HCT116 (cell line): ENCODE measurements around the gene SUPT5H. TPM values are rescaled to one million over a fixed set of nuclear protein-coding genes. Genes with fewer than 3 reads are reported as not detected.

Experiments
- ATAC-seq: fragments of 200-7000 bp; cut with Tn5 transposase; 2 replicates; pipeline ENCODE4 v1.9.1; 2020; ENCODE audit warnings: mild to moderate bottlenecking, moderate library complexity
- BruUV-seq: library from RNA; stranded (reverse); fragments of 400-500 nt; replicated peaks from 2 replicates; lab custom pipeline; 2021; lab: Mats Ljungman, UMichigan
- CTCF ChIA-PET: fragments of 300-600 bp; sonication (Branson Sonifier 250); formaldehyde crosslinking; loops from one replicate; lab custom pipeline; 2021; ENCODE audit warnings: antibody characterized with exemption; lab: Charles Lee
- POLR2A ChIA-PET: fragments of 300-600, 350-600 bp; sonication (Branson Sonifier 250); formaldehyde crosslinking; loops from one replicate; lab custom pipeline; 2021; ENCODE audit warnings: antibody characterized with exemption; lab: Charles Lee
- RAD21 ChIA-PET, 2 experiments: fragments of 300-600 bp; sonication (Branson Sonifier 250); formaldehyde crosslinking; loops; one replicate each; lab custom pipeline; 2023; ENCODE audit warnings: low total read pairs in 2 of 2; ENCODE audit not compliant: uncharacterized antibody in 2 of 2, unreplicated experiment in 2 of 2, low non-redundant PET in 1 of 2; lab: Charles Lee
- DNase-seq: peaks from one replicate; pipeline ENCODE4 v3.0.0-alpha.2; 2010; ENCODE audit warnings: low read depth, low spot score
- H2AFZ ChIP-seq: fragments of 200-600 bp; shearing (Covaris generic), sonication (generic); 2 replicates; pipeline ENCODE4 v1.6.1; 2017; ENCODE audit warnings: low read depth, mixed run types, mixed read lengths, antibody characterized with exemption, low read length; ENCODE audit not compliant: poor library complexity, severe bottlenecking
- H3K27ac ChIP-seq: 2 replicates; pipeline ENCODE4 v1.5.1; 2012; ENCODE audit warnings: low read depth, low read length
- H3K27me3 ChIP-seq: fragments of 200-600 bp; sonication (generic); 2 replicates; pipeline ENCODE4 v1.6.1; 2016; ENCODE audit warnings: mixed run types, low read length, mixed read lengths; ENCODE audit not compliant: insufficient read depth
- H3K36me3 ChIP-seq, 2 experiments: fragments of 200-500 bp in 1 of 2; fragments of 200-600 bp in 1 of 2; sonication (Bioruptor generic) in 1 of 2; sonication (generic) in 1 of 2; 2 replicates each; pipeline versions ENCODE4 v1.5.1 to v1.6.1; 2014 to 2016; ENCODE audit warnings: low read length in 2 of 2, inconsistent platforms in 1 of 2, mixed read lengths in 1 of 2, mixed run types in 1 of 2; ENCODE audit not compliant: insufficient read depth in 2 of 2, control insufficient read depth in 1 of 2
- H3K4me1 ChIP-seq, 2 experiments: fragments of 200-600 bp in 1 of 2; sonication (generic) in 1 of 2; 2 replicates each; pipeline versions ENCODE4 v1.5.1 to v1.6.1; 2012 to 2017; ENCODE audit warnings: low read length in 2 of 2, inconsistent platforms in 1 of 2, mild to moderate bottlenecking in 1 of 2, mixed read lengths in 1 of 2, mixed run types in 1 of 2, moderate library complexity in 1 of 2; ENCODE audit not compliant: insufficient read depth in 2 of 2, control insufficient read depth in 1 of 2
- H3K4me2 ChIP-seq: fragments of 200-600 bp; sonication (generic); 2 replicates; pipeline ENCODE4 v1.6.1; 2017; ENCODE audit warnings: mixed run types, low read length, mixed read lengths
- H3K4me3 ChIP-seq, 2 experiments: fragments of 200-600 bp in 1 of 2; sonication (generic) in 1 of 2; replicated peaks in 1 of 2; 2 replicates each; pipeline ENCODE4 v1.5.1; 2011 to 2016; ENCODE audit warnings: low read length in 2 of 2, control low read depth in 1 of 2, low read depth in 1 of 2, mild to moderate bottlenecking in 1 of 2, mixed read lengths in 1 of 2, mixed run types in 1 of 2
- H3K79me2 ChIP-seq: fragments of 200-600 bp; sonication (generic); 2 replicates; pipeline ENCODE4 v1.6.1; 2017; ENCODE audit warnings: mild to moderate bottlenecking, mixed run types, low read length, moderate library complexity, mixed read lengths; ENCODE audit not compliant: insufficient read depth
- H3K9ac ChIP-seq: fragments of 200-600 bp; sonication (generic); 2 replicates; pipeline ENCODE4 v1.6.1; 2016; ENCODE audit warnings: low read length, mixed read lengths
- H3K9me2 ChIP-seq: fragments of 200-600 bp; sonication (generic), shearing (Covaris generic); 2 replicates; pipeline ENCODE4 v1.6.1; 2017; ENCODE audit warnings: mixed run types, mild to moderate bottlenecking, moderate library complexity; ENCODE audit not compliant: insufficient read depth
- H3K9me3 ChIP-seq, 2 experiments: fragments of 200-500 bp in 1 of 2; fragments of 200-600 bp in 1 of 2; sonication (Bioruptor generic) in 1 of 2; sonication (generic) in 1 of 2; 2 replicates each; pipeline ENCODE4 v1.6.1; 2014 to 2017; ENCODE audit warnings: low read length in 2 of 2, mixed read lengths in 2 of 2, inconsistent platforms in 1 of 2, low read depth in 1 of 2, mild to moderate bottlenecking in 1 of 2, mixed run types in 1 of 2, moderate library complexity in 1 of 2; ENCODE audit not compliant: control insufficient read depth in 1 of 2, insufficient read depth in 1 of 2
- H4K20me1 ChIP-seq: fragments of 200-600 bp; sonication (generic), shearing (Covaris generic); 2 replicates; pipeline ENCODE4 v1.6.1; 2017; ENCODE audit warnings: mixed run types, mild to moderate bottlenecking, moderate library complexity; ENCODE audit not compliant: insufficient read depth
- CEBPB ChIP-seq: IDR thresholded peaks from 2 replicates; pipeline ENCODE4 v1.6.1; 2012; ENCODE audit warnings: low read depth
- EGR1 ChIP-seq: IDR thresholded peaks from 2 replicates; pipeline ENCODE4 v1.6.1; 2012; ENCODE audit warnings: low read depth
- ELF1 ChIP-seq: IDR thresholded peaks from 2 replicates; pipeline ENCODE4 v1.6.1; 2012; ENCODE audit warnings: low read depth, borderline replicate concordance
- EZH2phosphoT487 ChIP-seq: fragments of 200-600 bp; IDR thresholded peaks from 2 replicates; pipeline ENCODE4 v1.6.1; 2018; ENCODE audit warnings: antibody characterized with exemption, borderline replicate concordance
- FOSL1 ChIP-seq: IDR thresholded peaks from 2 replicates; pipeline ENCODE4 v1.6.1; 2012; ENCODE audit warnings: low read depth
- MAX ChIP-seq: IDR thresholded peaks from 2 replicates; pipeline ENCODE4 v1.6.1; 2012
- POLR2AphosphoS5 ChIP-seq: IDR thresholded peaks from 2 replicates; pipeline ENCODE4 v1.6.1; 2011; ENCODE audit warnings: mild to moderate bottlenecking, low read depth, low read length, moderate library complexity
- SIN3A ChIP-seq: IDR thresholded peaks from 2 replicates; pipeline ENCODE4 v1.6.1; 2012; ENCODE audit warnings: low read depth
- SP1 ChIP-seq: IDR thresholded peaks from 2 replicates; pipeline ENCODE4 v1.6.1; 2012; ENCODE audit warnings: low read depth
- TCF7L2 ChIP-seq: IDR thresholded peaks from 2 replicates; pipeline ENCODE4 v1.7.0; 2011; ENCODE audit warnings: borderline replicate concordance, inconsistent platforms; ENCODE audit not compliant: insufficient read depth, insufficient read length; ENCODE audit errors: extremely low read depth
- YY1 ChIP-seq: IDR thresholded peaks from 2 replicates; pipeline ENCODE4 v1.6.1; 2011; ENCODE audit warnings: low read length, low read depth, moderate library complexity, mild to moderate bottlenecking; ENCODE audit not compliant: insufficient replicate concordance; ENCODE audit errors: extremely low read depth
- ZNF274 ChIP-seq: fragments of 200-500 bp; sonication (Bioruptor generic); IDR thresholded peaks from 2 replicates; pipeline ENCODE4 v1.6.1; 2014; ENCODE audit warnings: mild to moderate bottlenecking, low read depth, low read length, inconsistent platforms
- intact Hi-C: fragments of 100-400 bp; cut with micrococcal nuclease; formaldehyde crosslinking; loops from 2 replicates; pipeline ENCODE4 v1.10.0; 2022
- total RNA-seq: library from RNA; stranded (reverse); gene quantifications from one replicate; pipeline ENCODE4 v1.2.1, GENCODE V29; 2021; ENCODE audit not compliant: unreplicated experiment
- TF ChIP-seq, protein P1 (sequence below), 3 experiments: fragments of 200-600 bp in 1 of 3; sonication (generic) in 1 of 3; IDR thresholded peaks in 2 of 3; conservative IDR thresholded peaks in 1 of 3; 2 replicates each; pipeline ENCODE4 v1.5.1; 2012 to 2017; ENCODE audit warnings: low read depth in 2 of 3, low read length in 2 of 3, antibody characterized with exemption in 1 of 3, borderline replicate concordance in 1 of 3, control low read depth in 1 of 3, mild to moderate bottlenecking in 1 of 3, mixed read lengths in 1 of 3, mixed run types in 1 of 3, moderate library complexity in 1 of 3; ENCODE audit not compliant: insufficient read depth in 1 of 3
- TF ChIP-seq, protein P2 (sequence below): IDR thresholded peaks from 2 replicates; pipeline ENCODE4 v1.6.1; 2012

Gene SUPT5H
- total RNA-seq, 1 experiment from 2014 or later: 120 TPM

GRCh38 chr19:39400061-39400460 is 45.3 kb upstream of the SUPT5H start:
- no peaks in the 10 kb centered on the region for H3K9me3 ChIP-seq
- H3K9ac ChIP-seq: no peak overlapping the region
- ChIA-PET RAD21 (no interaction called here), CTCF (no interaction called here), POLR2A (interaction anchor here (1.9 to 3.8 kb wide), 3 partner anchors 9 to 35 kb away, joined by 4 to 35 read pairs (median 26); partner anchors contain the start of genes MED29, PAF1 and RPS16)
- no peak overlapping the region for H2AFZ ChIP-seq
- H3K79me2 ChIP-seq: peaks cover under 1% of the 10 kb centered on the region; the same call in 1 of the 2 replicates
- H3K9me2 ChIP-seq: no peaks in the 10 kb centered on the region
- no TSS peak for BruUV-seq
- H3K27ac ChIP-seq: no peak overlapping the region
- no peak for ATAC-seq
- H3K36me3 ChIP-seq: no peaks in the 10 kb centered on the region
- peaks cover 45 to 82% of the 10 kb centered on the region in 2 experiments for H3K4me1 ChIP-seq
- intact Hi-C loops: no loop called here
- peak overlapping the region; percentile 77; the same call in 1 of the 2 replicates for H3K4me2 ChIP-seq
- no peak overlapping the region for H3K4me3 ChIP-seq
- TF ChIP-seq SP1: no peak
- no peak for TF ChIP-seq FOSL1
- DNase-seq: no peak
- no peaks in the 10 kb centered on the region for H4K20me1 ChIP-seq
- no peaks in the 10 kb centered on the region for H3K27me3 ChIP-seq

DNA sequence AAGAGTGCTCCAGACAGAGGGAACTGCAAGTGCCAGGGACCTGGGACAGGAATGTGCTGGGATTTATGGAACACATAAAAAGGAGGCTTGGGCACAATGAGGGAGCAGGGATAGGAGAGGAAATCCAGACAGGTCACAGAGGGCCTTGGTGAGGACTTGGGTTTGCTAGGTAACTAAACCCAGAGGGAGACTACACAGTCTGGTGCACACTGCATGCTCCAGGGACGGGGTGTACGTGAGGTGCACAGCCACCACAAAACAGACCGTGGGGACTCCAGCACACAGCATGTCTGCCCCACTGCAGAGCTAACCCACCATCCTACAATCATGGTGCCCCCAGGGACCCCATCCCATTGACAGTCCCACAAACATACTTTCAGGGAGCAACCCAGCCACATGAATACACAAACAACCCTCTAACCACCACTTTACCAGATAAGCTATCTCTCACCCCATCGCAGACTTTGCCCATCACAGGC is 44.3 kb upstream of the SUPT5H start:
- Histone ChIP-seq H3K9ac (peak overlapping the region; percentile 97), H3K36me3 (no peaks in the 10 kb centered on the region), H3K79me2 (peaks cover 11% of the 10 kb centered on the region; the same call in 1 of the 2 replicates), H4K20me1 (no peaks in the 10 kb centered on the region), H3K4me3 (no peak overlapping the region; a peak in 1 of 4 replicates), H3K4me1 (peaks cover 56 to 92% of the 10 kb centered on the region in 2 experiments)
- BruUV-seq: no TSS peak
- no peak for TF ChIP-seq ELF1
- TF ChIP-seq EZH2phosphoT487: no peak
- TF ChIP-seq TCF7L2: no peak
- no peak for TF ChIP-seq POLR2AphosphoS5
- TF ChIP-seq, protein P1, sequence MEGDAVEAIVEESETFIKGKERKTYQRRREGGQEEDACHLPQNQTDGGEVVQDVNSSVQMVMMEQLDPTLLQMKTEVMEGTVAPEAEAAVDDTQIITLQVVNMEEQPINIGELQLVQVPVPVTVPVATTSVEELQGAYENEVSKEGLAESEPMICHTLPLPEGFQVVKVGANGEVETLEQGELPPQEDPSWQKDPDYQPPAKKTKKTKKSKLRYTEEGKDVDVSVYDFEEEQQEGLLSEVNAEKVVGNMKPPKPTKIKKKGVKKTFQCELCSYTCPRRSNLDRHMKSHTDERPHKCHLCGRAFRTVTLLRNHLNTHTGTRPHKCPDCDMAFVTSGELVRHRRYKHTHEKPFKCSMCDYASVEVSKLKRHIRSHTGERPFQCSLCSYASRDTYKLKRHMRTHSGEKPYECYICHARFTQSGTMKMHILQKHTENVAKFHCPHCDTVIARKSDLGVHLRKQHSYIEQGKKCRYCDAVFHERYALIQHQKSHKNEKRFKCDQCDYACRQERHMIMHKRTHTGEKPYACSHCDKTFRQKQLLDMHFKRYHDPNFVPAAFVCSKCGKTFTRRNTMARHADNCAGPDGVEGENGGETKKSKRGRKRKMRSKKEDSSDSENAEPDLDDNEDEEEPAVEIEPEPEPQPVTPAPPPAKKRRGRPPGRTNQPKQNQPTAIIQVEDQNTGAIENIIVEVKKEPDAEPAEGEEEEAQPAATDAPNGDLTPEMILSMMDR (IDR thresholded peaks at IDR 0.05 in 2 of 3, conservative IDR thresholded peaks at IDR 0.05 in 1 of 3; ENCODE audit: borderline replicate concordance in 1 of 3, insufficient read depth in 1 of 3, low read depth in 2 of 3, low read length in 2 of 3): no peak
- no peak for TF ChIP-seq YY1
- no peak for TF ChIP-seq CEBPB
- TF ChIP-seq, protein P2, sequence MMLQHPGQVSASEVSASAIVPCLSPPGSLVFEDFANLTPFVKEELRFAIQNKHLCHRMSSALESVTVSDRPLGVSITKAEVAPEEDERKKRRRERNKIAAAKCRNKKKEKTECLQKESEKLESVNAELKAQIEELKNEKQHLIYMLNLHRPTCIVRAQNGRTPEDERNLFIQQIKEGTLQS: no peak
- no peak for TF ChIP-seq EGR1
- TF ChIP-seq SIN3A: no peak
- TF ChIP-seq ZNF274: no peak
- TF ChIP-seq MAX: no peak
- no peak for TF ChIP-seq SP1
- TF ChIP-seq FOSL1: no peak
- TF ChIP-seq, all 23 proteins: peak for 0
- ChIA-PET CTCF (no interaction called here), RAD21 (no interaction called here), POLR2A (interaction anchor here (1.0 to 3.8 kb wide), 6 partner anchors 8 to 35 kb away, joined by 3 to 26 read pairs (median 6); partner anchors contain the start of genes MED29, PAF1 and RPS16)
- Histone ChIP-seq H3K27me3 (no peaks in the 10 kb centered on the region), H3K27ac (peak overlapping the region; percentile 99), H3K9me3 (no peaks in the 10 kb centered on the region), H3K4me2 (peak overlapping the region; percentile 92), H2AFZ (no peak overlapping the region), H3K9me2 (no peaks in the 10 kb centered on the region)
- DNase-seq: no peak
- intact Hi-C loops: no loop called here
- ATAC-seq: no peak
